ENCODE results near the gene GRIK1. TPM values are rescaled to one million over a fixed set of nuclear protein-coding genes. Genes with fewer than 3 reads are reported as not detected.

The GRIK1 gene
- polyA plus RNA-seq, 1 experiment = not detected

DNA sequence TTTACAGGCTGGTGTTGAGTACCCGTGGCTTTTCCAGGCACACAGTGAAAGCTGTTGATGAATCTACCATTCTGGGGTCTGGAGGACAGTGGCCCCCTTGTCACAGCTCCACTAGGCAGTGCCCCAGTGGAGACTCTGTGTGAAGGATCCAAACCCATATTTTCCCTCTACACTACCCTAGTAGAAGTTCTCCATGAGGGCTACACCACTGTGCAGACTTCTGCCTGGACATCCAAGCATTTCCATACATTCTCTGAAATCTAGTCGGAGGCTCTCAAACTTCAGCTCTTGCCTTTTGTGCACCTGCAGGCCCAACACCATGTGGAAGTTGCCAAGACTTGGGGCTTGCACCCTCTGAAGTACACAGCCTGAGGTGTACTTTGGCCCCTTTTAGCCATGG lies 413.3 kb downstream of the GRIK1 start:
- Histone ChIP-seq H3K27me3 (ENCODE audit: control insufficient read depth, insufficient read depth, low read length) (no peaks in the 10 kb centered on the region), H3K27ac (ENCODE audit: low read depth, low read length) (no peak overlapping the region), H3K4me3 (ENCODE audit: low read depth, low read length) (no peak overlapping the region), H3K9me3 (ENCODE audit: control insufficient read depth, insufficient read depth, low read length) (peaks cover 8% of the 10 kb centered on the region)
- POLR2A ChIA-PET = no interaction called here
- DNase-seq (ENCODE audit: low read depth, low spot score) = no peak
- TF ChIP-seq, protein P1, sequence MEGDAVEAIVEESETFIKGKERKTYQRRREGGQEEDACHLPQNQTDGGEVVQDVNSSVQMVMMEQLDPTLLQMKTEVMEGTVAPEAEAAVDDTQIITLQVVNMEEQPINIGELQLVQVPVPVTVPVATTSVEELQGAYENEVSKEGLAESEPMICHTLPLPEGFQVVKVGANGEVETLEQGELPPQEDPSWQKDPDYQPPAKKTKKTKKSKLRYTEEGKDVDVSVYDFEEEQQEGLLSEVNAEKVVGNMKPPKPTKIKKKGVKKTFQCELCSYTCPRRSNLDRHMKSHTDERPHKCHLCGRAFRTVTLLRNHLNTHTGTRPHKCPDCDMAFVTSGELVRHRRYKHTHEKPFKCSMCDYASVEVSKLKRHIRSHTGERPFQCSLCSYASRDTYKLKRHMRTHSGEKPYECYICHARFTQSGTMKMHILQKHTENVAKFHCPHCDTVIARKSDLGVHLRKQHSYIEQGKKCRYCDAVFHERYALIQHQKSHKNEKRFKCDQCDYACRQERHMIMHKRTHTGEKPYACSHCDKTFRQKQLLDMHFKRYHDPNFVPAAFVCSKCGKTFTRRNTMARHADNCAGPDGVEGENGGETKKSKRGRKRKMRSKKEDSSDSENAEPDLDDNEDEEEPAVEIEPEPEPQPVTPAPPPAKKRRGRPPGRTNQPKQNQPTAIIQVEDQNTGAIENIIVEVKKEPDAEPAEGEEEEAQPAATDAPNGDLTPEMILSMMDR (IDR thresholded peaks at IDR 0.05; ENCODE audit: low read depth, low read length) = no peak
- CTCF ChIA-PET = no interaction called here

GRCh38 chr21:29524055-29524454 lies 415.7 kb downstream of the GRIK1 start:
- H3K4me3 ChIP-seq (ENCODE audit: low read depth, low read length) = no peak overlapping the region
- H3K27me3 ChIP-seq (ENCODE audit: control insufficient read depth, insufficient read depth, low read length) = no peaks in the 10 kb centered on the region
- H3K27ac ChIP-seq (ENCODE audit: low read depth, low read length) = no peak overlapping the region
- H3K9me3 ChIP-seq (ENCODE audit: control insufficient read depth, insufficient read depth, low read length) = peaks cover 8% of the 10 kb centered on the region
- TF ChIP-seq, protein P1 (IDR thresholded peaks at IDR 0.05; ENCODE audit: low read depth, low read length) = no peak
- no peak for DNase-seq (ENCODE audit: low read depth, low spot score)
- CTCF ChIA-PET = no interaction called here
- POLR2A ChIA-PET = no interaction called here

GRCh38 chr21:29523646-29524045 lies 416.1 kb downstream of the GRIK1 start:
- CTCF ChIA-PET = no interaction called here
- Histone ChIP-seq H3K27me3 (ENCODE audit: control insufficient read depth, insufficient read depth, low read length) (no peaks in the 10 kb centered on the region), H3K9me3 (ENCODE audit: control insufficient read depth, insufficient read depth, low read length) (peaks cover 8% of the 10 kb centered on the region), H3K4me3 (ENCODE audit: low read depth, low read length) (no peak overlapping the region), H3K27ac (ENCODE audit: low read depth, low read length) (no peak overlapping the region)
- TF ChIP-seq, protein P1 (IDR thresholded peaks at IDR 0.05; ENCODE audit: low read depth, low read length) = no peak
- DNase-seq (ENCODE audit: low read depth, low spot score) = no peak
- POLR2A ChIA-PET = no interaction called here

DNA sequence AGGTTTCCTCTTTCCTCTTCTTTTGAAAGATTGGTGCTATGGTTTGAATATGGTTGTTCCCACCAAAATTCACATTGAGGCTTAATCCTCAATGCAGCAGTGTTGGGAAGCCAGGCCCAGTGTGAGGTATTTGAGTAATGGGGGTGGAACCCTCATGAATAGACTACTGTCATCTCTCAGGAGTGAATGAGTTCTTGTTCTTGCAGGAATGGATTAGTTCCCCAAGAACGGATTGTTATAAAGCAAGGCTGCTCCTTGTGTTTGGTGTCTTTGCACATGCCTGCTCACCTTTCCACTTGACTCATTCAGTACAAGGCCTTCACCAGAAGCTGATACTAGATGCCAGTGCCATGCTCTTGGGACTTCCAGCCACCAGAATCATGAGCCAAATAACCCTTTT lies 417.9 kb downstream of the GRIK1 start:
- Histone ChIP-seq H3K27ac (ENCODE audit: low read depth, low read length) (no peak overlapping the region), H3K27me3 (ENCODE audit: control insufficient read depth, insufficient read depth, low read length) (no peaks in the 10 kb centered on the region), H3K4me3 (ENCODE audit: low read depth, low read length) (no peak overlapping the region), H3K9me3 (ENCODE audit: control insufficient read depth, insufficient read depth, low read length) (peaks cover 7% of the 10 kb centered on the region)
- CTCF ChIA-PET = interaction anchor here (0.6 kb wide), 4 partner anchors 11 to 238 kb away, joined by 3 to 8 read pairs (median 5); no protein-coding TSS in a partner anchor
- TF ChIP-seq, protein P1 (IDR thresholded peaks at IDR 0.05; ENCODE audit: low read depth, low read length) = no peak
- POLR2A ChIA-PET = no interaction called here
- DNase-seq (ENCODE audit: low read depth, low spot score) = no peak

DNA sequence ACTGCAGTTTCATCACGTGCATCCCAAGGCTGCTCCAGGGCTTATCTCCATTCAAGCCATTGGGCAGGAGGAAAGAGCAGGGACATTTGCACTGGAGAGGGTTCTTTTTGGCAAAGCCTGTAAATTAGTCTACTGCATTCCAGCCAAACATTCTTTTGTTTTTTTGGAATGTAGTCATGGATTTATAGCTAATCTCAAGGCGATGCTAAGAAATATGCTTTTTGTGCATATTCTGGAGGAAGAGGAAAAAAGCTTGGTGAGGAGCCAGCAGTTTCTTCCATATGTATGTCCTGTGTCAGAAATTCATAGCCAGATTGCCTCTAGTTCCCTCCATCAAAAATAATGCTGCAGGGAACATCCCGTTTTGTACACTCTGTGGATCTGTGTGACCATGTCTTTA lies 419.6 kb downstream of the GRIK1 start:
- H3K27me3 ChIP-seq (ENCODE audit: control insufficient read depth, insufficient read depth, low read length) = no peaks in the 10 kb centered on the region
- no peak for DNase-seq (ENCODE audit: low read depth, low spot score)
- H3K27ac ChIP-seq (ENCODE audit: low read depth, low read length) = no peak overlapping the region
- ChIA-PET CTCF (no interaction called here), POLR2A (no interaction called here)
- TF ChIP-seq, protein P1 (IDR thresholded peaks at IDR 0.05; ENCODE audit: low read depth, low read length) = no peak
- no peak overlapping the region for H3K4me3 ChIP-seq (ENCODE audit: low read depth, low read length)
- H3K9me3 ChIP-seq (ENCODE audit: control insufficient read depth, insufficient read depth, low read length) = no peaks in the 10 kb centered on the region
